ENCODE measurements around the gene XRCC6.
A peak's percentile ranks its signal among the peaks of the same experiment; 100 is the strongest.
"Not testable (repeated sequence)": the region's sequence is repeated elsewhere in the genome, so short reads cannot be mapped to it uniquely, and the experiment has no call there.

The XRCC6 gene

GRCh38 chr22:41621099-41621910 lies at the start of gene XRCC6:
XRCC6 (plus strand) TSS chr22:41621295; CDS start chr22:41622005, 710 bp downstream.
- DNase-seq (ENCODE audit: low spot score): peak; percentile 100

- DNase-seq (ENCODE audit: low spot score): no peak
These were observed 49.3 kb upstream of the XRCC6 start for GRCh38 chr22:41571786-41572185.

- DNase-seq (ENCODE audit: low spot score): not testable (repeated sequence)
These were observed 48.8 kb upstream of the XRCC6 start for GRCh38 chr22:41572305-41572704.

- DNase-seq (ENCODE audit: low spot score): no peak
These were observed 47.4 kb upstream of the XRCC6 start for GRCh38 chr22:41573677-41574076.

- no peak for DNase-seq (ENCODE audit: low spot score)
These were observed 46.2 kb upstream of the XRCC6 start for GRCh38 chr22:41574847-41575381.

- no peak for DNase-seq (ENCODE audit: low spot score)
These were observed 45.6 kb upstream of the XRCC6 start for GRCh38 chr22:41575533-41575932.

- DNase-seq (ENCODE audit: low spot score): peak; percentile 20
These were observed 44.2 kb upstream of the XRCC6 start for GRCh38 chr22:41576877-41577276.

- DNase-seq (ENCODE audit: low spot score): no peak
These were observed 43.0 kb upstream of the XRCC6 start for GRCh38 chr22:41578114-41578513.

- no peak for DNase-seq (ENCODE audit: low spot score)
These were observed 42.3 kb upstream of the XRCC6 start for GRCh38 chr22:41578818-41579217.

- DNase-seq (ENCODE audit: low spot score): no peak
These were observed 41.6 kb upstream of the XRCC6 start for GRCh38 chr22:41579297-41579996.

- DNase-seq (ENCODE audit: low spot score): no peak
These were observed 41.1 kb upstream of the XRCC6 start for GRCh38 chr22:41579997-41580355.

GRCh38 chr22:41582694-41583093 lies 38.4 kb upstream of the XRCC6 start:
- DNase-seq (ENCODE audit: low spot score): no peak

GRCh38 chr22:41584881-41585280 lies 36.2 kb upstream of the XRCC6 start:
- DNase-seq (ENCODE audit: low spot score): no peak

GRCh38 chr22:41585898-41586297 lies 35.2 kb upstream of the XRCC6 start:
- no peak for DNase-seq (ENCODE audit: low spot score)

GRCh38 chr22:41587347-41587723 lies 33.8 kb upstream of the XRCC6 start:
- no peak for DNase-seq (ENCODE audit: low spot score)

GRCh38 chr22:41589391-41590241 lies 31.5 kb upstream of the XRCC6 start, which contains the start of gene PMM1:
PMM1 (minus strand) TSS chr22:41589840; CDS start chr22:41589805, 35 bp downstream.
- DNase-seq (ENCODE audit: low spot score): peak; percentile 100

GRCh38 chr22:41593336-41593960 lies 27.6 kb upstream of the XRCC6 start:
- not testable (repeated sequence) for DNase-seq (ENCODE audit: low spot score)

- DNase-seq (ENCODE audit: low spot score): no peak
These were observed 25.4 kb upstream of the XRCC6 start for GRCh38 chr22:41595703-41596102.

- DNase-seq (ENCODE audit: low spot score): peak; percentile 27
These were observed 24.1 kb upstream of the XRCC6 start for GRCh38 chr22:41596776-41597634.

GRCh38 chr22:41597635-41597953 lies 23.5 kb upstream of the XRCC6 start:
- no peak for DNase-seq (ENCODE audit: low spot score)

GRCh38 chr22:41598081-41598480 lies 23.0 kb upstream of the XRCC6 start:
- DNase-seq (ENCODE audit: low spot score): no peak
